AG10803 (cell line): Measurements from ENCODE around the gene ATP5PD.
"Not testable (repeated sequence)": the region's sequence is repeated elsewhere in the genome, so short reads cannot be mapped to it uniquely, and the experiment has no call there.

ENCODE experiments used
- DNase-seq: peaks from one replicate; pipeline ENCODE4 v3.0.0; 2010; ENCODE audit warnings: low read depth
- H3K4me3 ChIP-seq: 2 replicates; pipeline ENCODE4 v1.5.1; 2011; ENCODE audit warnings: mild to moderate bottlenecking, low read length, control low read depth
- CTCF ChIP-seq: conservative IDR thresholded peaks from 2 replicates; pipeline ENCODE4 v1.5.1; 2011; ENCODE audit warnings: mild to moderate bottlenecking, low read length, control low read depth, inconsistent platforms

The ATP5PD gene

DNA sequence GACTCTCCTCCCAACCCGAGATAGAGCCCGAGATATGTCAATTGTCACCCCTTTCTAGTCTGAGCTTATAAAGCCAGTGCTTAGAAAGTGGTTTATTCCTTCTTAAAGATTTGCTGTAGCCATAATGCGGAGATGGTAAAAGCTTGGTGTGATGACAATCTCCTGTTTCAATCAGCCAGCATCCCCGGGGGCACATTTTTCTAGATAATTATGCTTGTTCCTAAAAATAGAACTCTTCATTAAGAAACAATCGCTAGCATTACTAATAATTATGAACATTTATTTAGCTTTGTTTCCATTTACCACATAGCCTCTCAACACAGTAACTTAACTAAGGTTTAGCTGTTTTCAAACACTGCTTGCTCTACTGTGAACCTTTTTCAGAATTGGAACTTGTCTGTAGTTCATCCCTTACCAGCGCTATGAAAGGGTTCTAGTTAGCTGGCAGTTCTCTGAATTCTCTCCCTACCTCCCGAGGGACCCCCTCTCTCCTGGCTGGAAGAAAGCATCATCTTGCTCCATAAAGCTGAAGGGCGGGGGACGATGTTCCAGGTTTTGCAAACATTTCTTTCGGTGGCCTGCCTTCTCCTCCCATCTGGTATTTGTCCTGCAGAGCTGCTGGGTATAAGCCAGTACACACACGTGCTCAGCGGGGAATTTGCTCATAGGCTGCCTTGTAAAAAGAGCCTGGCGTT, 35.2 kb downstream of the ATP5PD start:
- DNase-seq, result peak; percentile 78
- H3K4me3 ChIP-seq, result peak overlapping the region; percentile 89
- no peak for TF ChIP-seq CTCF

DNA sequence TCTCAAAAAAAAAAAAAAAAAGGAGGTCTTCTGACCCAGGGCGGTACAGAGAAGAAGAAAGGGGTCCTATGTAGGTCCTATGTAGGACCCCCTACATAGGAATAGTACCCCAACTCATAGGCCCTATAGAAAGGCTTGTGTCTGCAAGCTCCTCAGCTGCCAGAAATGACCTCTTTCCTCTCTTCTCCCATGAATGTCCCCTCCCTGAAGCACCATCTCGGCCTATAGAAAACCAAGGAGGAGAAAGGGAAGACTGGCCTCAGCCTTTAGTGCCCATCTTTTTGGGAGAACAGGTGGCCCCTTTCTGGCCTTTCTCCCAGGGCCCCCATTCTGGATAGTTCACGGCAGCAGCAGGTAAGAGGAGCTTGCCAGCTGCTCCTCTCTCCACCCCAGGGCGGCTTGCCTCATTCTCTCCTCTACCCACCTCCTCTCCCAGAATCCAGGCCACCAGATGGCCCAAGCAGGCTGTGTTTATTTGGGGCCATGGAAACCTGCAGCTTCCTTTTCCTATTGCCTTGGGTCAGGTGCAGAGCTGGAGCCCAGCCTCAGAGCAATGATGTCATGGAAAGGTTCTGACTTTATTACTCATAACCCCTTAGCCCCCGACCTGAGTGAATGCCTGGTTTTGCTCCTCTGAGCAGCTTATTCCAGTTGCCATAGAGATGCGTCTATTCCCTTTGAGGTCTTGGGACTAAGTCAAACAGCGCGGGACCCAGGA, 35.9 kb downstream of the ATP5PD start:
- DNase-seq, result no peak
- no peak for TF ChIP-seq CTCF
- no peak overlapping the region for H3K4me3 ChIP-seq

DNA sequence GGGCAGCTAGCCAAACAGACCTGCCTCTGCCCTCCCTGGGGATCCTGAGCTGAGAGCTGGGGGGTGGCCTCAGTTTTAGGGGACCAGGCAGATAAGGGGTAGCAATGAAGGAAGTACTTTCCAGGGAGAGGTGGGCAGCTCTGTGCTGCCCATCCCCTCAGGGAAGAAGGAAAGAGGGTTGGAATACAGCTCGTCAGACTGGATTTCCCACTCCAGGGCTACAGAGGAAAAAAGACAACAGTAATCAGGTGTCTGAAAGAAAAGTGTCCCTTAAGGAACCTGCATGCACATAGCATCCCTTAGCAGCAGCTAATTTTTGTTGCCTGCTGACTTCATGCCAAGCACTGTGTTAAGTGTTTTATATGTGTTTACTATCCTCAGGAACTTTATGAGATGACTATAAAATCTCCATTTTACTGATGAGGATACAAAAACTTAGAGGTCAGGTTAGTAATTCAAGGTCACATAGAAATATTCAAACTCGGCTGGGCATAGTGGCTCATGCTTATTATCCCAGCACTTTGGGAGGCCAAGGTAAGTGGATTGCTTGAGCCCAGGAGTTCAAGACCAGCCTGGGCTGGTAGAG, 37.5 kb downstream of the ATP5PD start:
- H3K4me3 ChIP-seq, result no peak overlapping the region
- TF ChIP-seq CTCF, result no peak
- DNase-seq, result no peak

GRCh38 chr17:75008373-75008772, 38.4 kb downstream of the ATP5PD start:
- TF ChIP-seq CTCF, result no peak
- DNase-seq, result no peak
- no peak overlapping the region for H3K4me3 ChIP-seq

DNA sequence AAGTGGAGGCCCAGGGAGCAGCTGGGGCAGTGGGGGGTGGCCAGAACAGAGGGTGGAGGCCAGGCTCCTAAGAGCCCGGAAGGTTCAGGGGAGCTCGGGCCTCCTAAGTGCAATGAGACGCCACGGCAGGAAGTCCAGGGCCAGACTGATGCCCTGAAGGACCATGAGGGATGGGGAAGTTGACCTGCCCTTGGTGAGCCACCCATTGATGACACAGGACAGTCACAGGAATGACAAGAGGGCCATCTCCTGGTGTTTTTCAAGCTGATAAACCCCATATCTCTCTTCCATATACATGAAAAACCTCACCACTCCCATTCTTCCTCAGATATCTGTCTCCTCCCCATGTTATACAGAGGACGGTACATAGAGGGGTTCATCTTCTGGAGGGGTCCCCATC, 40.1 kb downstream of the ATP5PD start:
- DNase-seq, result no peak
- TF ChIP-seq CTCF, result no peak
- H3K4me3 ChIP-seq, result no peak overlapping the region

DNA sequence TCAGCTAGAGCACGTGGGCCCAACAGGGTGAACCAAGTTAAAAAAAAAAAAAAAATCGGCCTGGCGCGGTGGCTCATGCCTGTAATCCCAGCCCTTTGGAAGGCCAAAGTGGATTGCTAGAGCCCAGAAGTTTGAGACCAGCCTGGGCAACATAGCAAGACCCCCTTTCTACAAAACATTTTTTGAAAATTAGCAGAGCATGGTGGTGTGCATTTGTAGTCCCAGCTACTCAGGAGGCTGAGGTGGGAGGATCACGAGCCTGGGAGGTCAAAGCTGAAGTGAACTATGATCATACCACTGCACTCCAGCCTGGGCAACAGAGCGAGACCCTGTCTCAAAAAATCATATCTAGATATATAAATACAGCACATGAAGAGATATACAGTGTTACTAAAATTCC, 40.7 kb downstream of the ATP5PD start:
- H3K4me3 ChIP-seq, DNase-seq: not testable (repeated sequence)

DNA sequence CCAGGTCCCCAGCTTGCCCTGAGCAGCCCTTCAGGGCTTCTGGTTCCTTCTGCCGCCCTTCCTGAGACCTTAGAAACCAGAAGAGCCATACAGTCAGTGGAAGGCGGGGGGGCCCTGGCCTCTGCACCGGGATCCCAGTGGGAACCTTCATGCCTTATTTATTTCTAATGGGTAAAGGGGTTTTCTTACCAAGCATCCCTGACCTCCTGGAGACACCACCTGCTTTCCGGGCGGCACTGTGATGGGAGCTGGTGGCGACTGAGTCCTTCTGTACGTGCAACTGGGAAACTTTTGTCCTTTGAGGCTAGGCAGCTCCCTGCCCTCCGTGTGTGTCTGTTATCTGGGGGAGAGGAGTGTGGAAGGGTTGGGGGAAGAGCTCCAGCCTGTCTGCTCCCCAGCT, 41.5 kb downstream of the ATP5PD start:
- TF ChIP-seq CTCF, result no peak
- no peak overlapping the region for H3K4me3 ChIP-seq
- no peak for DNase-seq
